Fibroblast of gingiva (primary cell): ENCODE measurements around the gene BSCL2.
A peak's percentile ranks its signal among the peaks of the same experiment; 100 is the strongest.
"Not testable (repeated sequence)": the region's sequence is repeated elsewhere in the genome, so short reads cannot be mapped to it uniquely, and the experiment has no call there.

Experiments
- DNase-seq: peaks from one replicate; pipeline ENCODE4 v3.0.0-alpha.2; 2011; ENCODE audit warnings: low read depth

The BSCL2 gene

GRCh38 chr11:62688491-62688890 is 18.7 kb downstream of the BSCL2 start:
- no peak for DNase-seq

GRCh38 chr11:62687508-62688396 is 19.5 kb downstream of the BSCL2 start:
- no peak for DNase-seq

GRCh38 chr11:62682518-62682917 is 24.7 kb downstream of the BSCL2 start:
- DNase-seq = no peak

GRCh38 chr11:62680825-62681240 is 26.4 kb downstream of the BSCL2 start:
- peak; percentile 88 for DNase-seq

GRCh38 chr11:62678770-62679696 is 28.2 kb downstream of the BSCL2 start, which contains the start of gene UBXN1:
TSS of gene UBXN1 (minus strand) at chr11:62679073. CDS start at chr11:62678923, 150 bp downstream.
- DNase-seq = peak; percentile 97

DNA sequence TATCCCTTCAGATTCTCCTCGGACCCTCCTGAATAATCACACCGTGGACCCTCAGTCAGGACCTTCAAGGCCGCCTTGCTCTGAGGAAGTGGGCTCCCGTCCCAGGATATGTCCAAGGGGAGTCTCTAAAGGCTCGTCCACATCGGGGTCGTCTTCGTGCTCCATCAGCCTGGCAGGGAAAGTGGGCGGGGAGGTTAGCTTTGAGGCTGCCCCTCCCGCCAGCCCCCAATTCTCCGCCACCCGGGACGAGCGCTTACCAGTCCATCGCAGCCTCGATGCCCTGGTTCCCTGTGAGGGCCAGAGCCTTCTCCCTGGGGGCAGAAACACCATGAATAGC is 28.8 kb downstream of the BSCL2 start:
- DNase-seq = no peak

GRCh38 chr11:62677714-62678113 is 29.5 kb downstream of the BSCL2 start:
- DNase-seq = no peak

- DNase-seq = peak; percentile 30
Observed at GRCh38 chr11:62677156-62677555, 30.1 kb downstream of the BSCL2 start.

DNA sequence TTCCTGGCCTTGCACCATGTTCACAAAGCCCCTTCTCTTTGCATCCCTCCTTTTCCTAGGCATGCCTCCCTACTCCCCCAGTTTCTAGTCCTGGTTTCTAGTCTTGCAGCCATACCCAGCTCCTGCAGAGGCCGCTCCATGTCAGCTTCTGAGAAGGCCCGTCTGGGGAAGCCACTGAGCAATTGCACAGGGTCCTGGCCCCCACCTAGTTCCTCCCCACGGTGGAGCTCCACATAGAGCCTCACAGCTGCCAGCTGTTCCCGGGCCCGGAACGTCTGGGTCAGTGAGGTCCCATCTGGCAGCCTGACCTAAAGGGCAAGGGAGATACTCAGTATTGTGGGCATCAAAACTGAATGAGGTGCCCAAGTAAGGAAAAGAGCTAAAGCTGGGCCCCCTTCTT is 30.5 kb downstream of the BSCL2 start:
- no peak for DNase-seq

DNA sequence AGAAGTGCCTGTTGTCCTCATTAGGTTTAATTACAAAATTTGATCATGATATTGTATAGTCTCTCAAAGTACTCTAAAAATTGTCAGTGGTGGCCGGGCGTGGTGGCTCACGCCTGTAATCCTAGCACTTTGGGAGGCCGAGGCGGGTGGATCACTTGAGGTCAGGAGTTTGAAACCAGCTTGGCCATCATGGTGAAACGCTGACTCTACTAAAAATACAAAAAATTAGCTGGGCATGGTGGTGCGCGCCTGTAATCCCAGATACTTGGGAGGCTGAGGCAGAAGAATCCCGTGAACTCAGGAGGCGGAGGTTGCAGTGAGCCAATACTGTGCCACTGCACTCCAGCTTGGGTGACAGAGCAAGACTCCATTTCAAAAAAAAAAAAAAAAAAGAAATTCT is 31.8 kb downstream of the BSCL2 start:
- not testable (repeated sequence) for DNase-seq

DNA sequence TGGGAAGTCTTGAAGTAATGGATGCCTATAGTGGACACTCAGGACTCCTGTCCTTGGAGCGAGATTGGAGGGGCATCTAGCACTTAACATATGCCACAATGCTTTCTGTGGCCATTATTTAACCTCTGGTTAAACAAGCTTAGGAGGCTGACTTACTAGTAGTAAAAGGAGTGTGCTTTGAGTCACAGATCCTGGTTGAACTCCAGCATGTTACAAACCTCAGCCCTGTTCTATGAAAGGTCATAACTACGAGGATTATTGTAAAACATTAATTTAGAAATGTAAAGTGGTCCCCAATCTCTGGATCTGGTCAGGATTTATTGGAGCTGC is 34.1 kb downstream of the BSCL2 start:
- no peak for DNase-seq

DNA sequence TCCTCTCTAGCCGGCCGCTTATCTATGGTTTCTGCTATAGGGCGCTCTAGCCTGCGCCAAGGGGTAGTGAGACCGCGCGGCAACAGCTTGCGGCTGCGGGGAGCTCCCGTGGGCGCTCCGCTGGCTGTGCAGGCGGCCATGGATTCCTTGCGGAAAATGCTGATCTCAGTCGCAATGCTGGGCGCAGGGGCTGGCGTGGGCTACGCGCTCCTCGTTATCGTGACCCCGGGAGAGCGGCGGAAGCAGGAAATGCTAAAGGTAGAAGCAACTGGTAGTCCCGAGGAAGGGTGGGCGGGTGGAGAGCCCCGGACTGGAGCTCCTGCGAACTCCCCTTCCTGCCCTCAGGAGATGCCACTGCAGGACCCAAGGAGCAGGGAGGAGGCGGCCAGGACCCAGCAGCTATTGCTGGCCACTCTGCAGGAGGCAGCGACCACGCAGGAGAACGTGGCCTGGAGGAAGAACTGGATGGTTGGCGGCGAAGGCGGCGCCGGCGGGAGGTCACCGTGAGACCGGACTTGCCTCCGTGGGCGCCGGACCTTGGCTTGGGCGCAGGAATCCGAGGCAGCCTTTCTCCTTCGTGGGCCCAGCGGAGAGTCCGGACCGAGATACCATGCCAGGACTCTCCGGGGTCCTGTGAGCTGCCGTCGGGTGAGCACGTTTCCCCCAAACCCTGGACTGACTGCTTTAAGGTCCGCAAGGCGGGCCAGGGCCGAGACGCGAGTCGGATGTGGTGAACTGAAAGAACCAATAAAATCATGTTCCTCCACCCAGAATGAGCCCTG is 35.4 kb downstream of the BSCL2 start, which contains the start of the genes LBHD1 and UQCC3:
Gene LBHD1, minus strand, starts transcription at position 660 of the 782 bp plus-strand sequence. CDS start 2,236 bp downstream, outside the sequence.
Gene UQCC3, plus strand, starts transcription at position 66 of the 782 bp plus-strand sequence. Its CDS starts 73 bp downstream, at position 139.
- DNase-seq = peak; percentile 87

DNA sequence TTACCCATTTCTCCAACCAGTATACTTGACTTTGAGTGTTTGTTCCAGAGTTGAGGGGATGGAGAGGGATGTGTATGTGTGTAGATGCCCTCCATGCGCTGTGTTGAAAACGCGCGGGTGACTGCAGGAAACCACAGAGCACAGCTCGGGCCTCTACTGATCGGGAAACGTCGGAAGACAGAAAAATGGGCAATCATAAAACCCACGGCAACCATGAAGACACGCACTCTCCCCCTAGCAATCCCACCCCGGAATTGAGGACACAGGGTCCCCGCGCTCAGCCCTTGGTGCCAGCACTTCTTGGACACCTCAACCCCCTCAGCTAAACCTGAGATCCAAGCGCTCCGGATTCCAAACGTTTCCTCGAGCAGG is 36.0 kb downstream of the BSCL2 start:
- DNase-seq = no peak

GRCh38 chr11:62669420-62670161 is 37.6 kb downstream of the BSCL2 start:
- no peak for DNase-seq

DNA sequence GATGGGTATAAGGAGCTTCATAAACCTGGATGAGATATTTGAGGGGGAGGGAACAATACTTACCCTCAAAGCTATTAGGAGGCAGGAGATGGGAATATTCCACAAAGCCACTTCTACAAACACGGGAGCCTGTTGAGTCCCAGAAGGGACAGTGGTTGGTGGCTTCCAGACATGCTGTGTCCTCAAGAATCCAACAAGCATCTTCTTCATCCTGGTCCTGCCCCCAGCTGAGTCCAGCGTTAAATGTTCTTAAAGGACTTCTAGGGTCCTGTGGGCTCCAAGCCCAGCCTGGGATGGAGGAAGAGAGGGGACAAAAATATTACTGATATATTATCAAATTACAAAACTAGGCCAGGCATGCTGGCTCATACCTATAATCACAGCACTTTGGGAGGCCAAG is 39.8 kb downstream of the BSCL2 start:
- DNase-seq = no peak

DNA sequence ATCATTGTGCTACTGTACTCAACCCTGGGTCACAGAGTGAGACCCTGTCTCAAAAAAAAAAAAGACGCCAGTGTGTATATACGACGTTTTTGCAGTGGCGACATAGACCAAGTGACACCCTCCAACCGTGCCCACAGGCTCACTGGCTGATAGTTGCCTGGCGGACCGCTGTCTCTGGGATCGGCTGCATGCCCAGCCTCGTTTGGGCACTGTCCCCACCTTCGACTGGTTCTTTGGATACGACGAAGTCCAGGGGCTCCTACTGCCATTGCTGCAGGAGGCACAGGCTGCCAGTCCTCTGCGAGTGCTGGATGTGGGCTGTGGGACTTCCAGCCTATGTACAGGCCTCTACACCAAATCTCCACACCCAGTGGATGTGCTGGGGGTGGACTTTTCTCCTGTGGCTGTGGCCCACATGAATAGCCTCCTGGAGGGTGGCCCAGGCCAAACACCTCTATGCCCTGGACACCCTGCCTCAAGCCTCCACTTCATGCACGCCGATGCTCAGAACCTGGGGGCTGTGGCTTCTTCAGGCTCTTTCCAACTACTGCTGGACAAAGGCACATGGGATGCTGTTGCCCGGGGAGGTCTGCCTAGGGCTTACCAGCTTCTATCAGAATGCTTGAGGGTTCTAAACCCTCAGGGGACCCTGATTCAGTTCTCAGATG is 40.8 kb downstream of the BSCL2 start:
- DNase-seq = no peak

DNA sequence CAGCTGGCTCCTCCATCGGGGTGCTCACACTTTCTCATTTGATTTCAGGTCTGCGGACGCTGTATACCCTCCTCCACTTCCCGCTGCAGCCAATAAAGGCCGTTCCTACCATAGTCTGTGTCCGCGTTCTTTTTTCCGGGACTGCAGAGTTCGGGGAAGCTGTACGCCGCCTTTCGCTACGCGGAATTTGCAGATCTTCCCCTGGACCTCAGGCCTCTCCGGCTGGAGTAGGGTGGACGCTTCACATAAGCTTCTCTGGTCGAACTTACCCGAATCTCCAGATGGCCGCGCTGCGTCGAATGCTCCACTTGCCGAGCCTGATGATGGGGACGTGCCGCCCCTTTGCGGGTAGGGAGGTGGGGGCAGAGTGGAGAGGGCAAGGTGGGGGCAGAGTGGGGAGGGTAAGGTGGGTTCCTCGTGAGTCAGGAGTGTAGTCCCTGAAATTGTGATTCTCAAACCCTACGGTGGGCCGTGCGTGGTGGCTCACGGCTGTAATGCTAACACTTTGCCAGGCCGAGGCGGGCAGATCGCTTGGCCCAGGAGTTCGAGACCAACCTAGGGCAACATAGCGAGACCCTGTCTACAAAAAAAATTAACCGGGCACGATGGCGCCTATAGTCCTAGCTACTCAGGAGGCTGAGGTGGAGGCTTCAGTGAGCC is 41.5 kb downstream of the BSCL2 start:
- peak; percentile 56 for DNase-seq

- peak; percentile 94 for DNase-seq
Observed at GRCh38 chr11:62665075-62665598, 42.1 kb downstream of the BSCL2 start, which contains the start of the genes C11orf98 and CSKMT. TSS of gene C11orf98 (minus strand) at chr11:62665210. CDS start at chr11:62665169, 41 bp downstream. TSS of gene CSKMT (plus strand) at chr11:62665312. CDS start at chr11:62665880, 568 bp downstream.

DNA sequence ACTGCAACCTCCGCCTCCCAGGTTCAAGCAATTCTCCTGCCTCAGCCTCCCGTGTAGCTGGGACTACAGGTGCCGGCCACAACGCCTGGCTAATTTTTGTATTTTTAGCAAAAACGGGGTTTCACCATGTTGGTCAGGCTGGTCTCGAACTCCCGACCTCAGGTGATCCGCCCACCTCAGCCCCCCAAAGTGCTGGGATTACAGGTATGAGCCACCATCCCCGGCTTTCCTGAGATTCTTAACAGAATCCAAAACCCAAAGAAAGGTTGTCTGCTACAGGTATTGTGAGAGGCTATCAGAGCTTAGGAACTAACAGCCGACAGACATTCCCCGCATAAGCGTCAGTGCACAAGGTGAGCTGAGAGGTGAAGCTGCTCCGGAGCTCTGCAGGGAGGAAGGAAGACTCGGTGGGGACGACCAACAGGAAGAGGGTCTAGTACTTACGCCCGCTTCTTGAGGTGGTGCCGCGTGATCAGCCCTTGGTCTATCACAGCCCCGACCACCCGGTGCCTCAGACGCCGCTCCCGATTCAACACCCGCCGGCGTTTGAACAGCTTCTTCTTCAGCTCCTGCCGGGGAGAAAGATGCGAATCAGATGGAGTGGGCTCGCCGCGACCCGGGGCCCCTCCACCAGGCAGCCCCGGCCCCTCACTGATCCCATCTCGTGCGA is 42.7 kb downstream of the BSCL2 start:
- no peak for DNase-seq
